ENCODE data around the gene TNFSF15. TPM values are rescaled to one million over a fixed set of nuclear protein-coding genes. Genes with fewer than 3 reads are reported as not detected.
"Not testable (repeated sequence)": the region's sequence is repeated elsewhere in the genome, so short reads cannot be mapped to it uniquely, and the experiment has no call there.

The TNFSF15 gene
- total RNA-seq, 4 donors from 2014 or later: 0.15 to 3.3 TPM; not detected in 2

GRCh38 chr9:114737118-114737517, 68.7 kb downstream of the TNFSF15 start:
- Histone ChIP-seq H3K27ac (no peak overlapping the region), H3K4me1 (no peaks in the 10 kb centered on the region), H3K27me3 (no peaks in the 10 kb centered on the region), H3K9me3 (no peaks in the 10 kb centered on the region), H3K4me3 (no peak overlapping the region), H3K36me3 (no peaks in the 10 kb centered on the region)
- intact Hi-C loops (cut with DNase I; ENCODE audit: low total_unique reads): no loop called here
- TF ChIP-seq POLR2A (IDR thresholded peaks at IDR 0.05): no peak
- no peak for TF ChIP-seq CTCF (IDR thresholded peaks at IDR 0.05)
- DNase-seq: no peak

GRCh38 chr9:114735704-114736103, 70.1 kb downstream of the TNFSF15 start:
- H3K27ac ChIP-seq: no peak overlapping the region
- H3K4me3 ChIP-seq: no peak overlapping the region
- H3K36me3 ChIP-seq: no peaks in the 10 kb centered on the region
- no peaks in the 10 kb centered on the region for H3K9me3 ChIP-seq
- intact Hi-C loops (cut with DNase I; ENCODE audit: low total_unique reads): no loop called here
- no peaks in the 10 kb centered on the region for H3K4me1 ChIP-seq
- no peak for TF ChIP-seq POLR2A (IDR thresholded peaks at IDR 0.05)
- no peak for TF ChIP-seq CTCF (IDR thresholded peaks at IDR 0.05)
- no peaks in the 10 kb centered on the region for H3K27me3 ChIP-seq
- no peak for DNase-seq

GRCh38 chr9:114735139-114735538, 70.7 kb downstream of the TNFSF15 start:
- H3K27ac ChIP-seq; DNase-seq; intact Hi-C loops (cut with DNase I; ENCODE audit: low total_unique reads); H3K36me3 ChIP-seq; H3K9me3 ChIP-seq; H3K4me3 ChIP-seq; H3K4me1 ChIP-seq; H3K27me3 ChIP-seq: not testable (repeated sequence)

Other genes starting within 250 kb of the TNFSF15 start
- 100 to 1,000 TPM in 2 of 4 donors, 10 to 100 TPM in 2; 90.9 to 310 (median 130) TPM for gene ATP6V1G1, start 218.3 kb downstream of the TNFSF15 start, total RNA-seq
- 10 to 100 TPM in 2 of 4 donors, 1 to 10 TPM in 2; 4.1 to 16.5 (median 8.5) TPM for gene TMEM268, start 194.7 kb downstream of the TNFSF15 start, total RNA-seq
- gene TEX53, start 148.2 kb downstream of the TNFSF15 start, total RNA-seq: not detected
- not detected for gene TEX48, start 123.8 kb downstream of the TNFSF15 start, total RNA-seq
- gene TNFSF8, start 124.6 kb upstream of the TNFSF15 start, total RNA-seq: 1 to 10 TPM in 3 of 4 donors, under 1 TPM in 1; 0.51 to 1.5 (median 1.1) TPM

All from uterus (tissue), 4 donors.